22Rv1 (cell line): ENCODE measurements around the gene TBC1D22A.

Experiments
- H3K27ac ChIP-seq: fragments of 450-650 bp; 2 replicates; pipeline ENCODE4 v1.5.1; 2017
- ZFX ChIP-seq: fragments of 450-650 bp; IDR thresholded peaks from 2 replicates; pipeline ENCODE4 v1.6.1; 2017; ENCODE audit warnings: antibody characterized with exemption, borderline replicate concordance
- TF ChIP-seq, protein P1 (sequence below): fragments of 450-650 bp; IDR thresholded peaks from 2 replicates; pipeline ENCODE4 v1.5.1; 2017; ENCODE audit warnings: mild to moderate bottlenecking

Gene TBC1D22A

DNA sequence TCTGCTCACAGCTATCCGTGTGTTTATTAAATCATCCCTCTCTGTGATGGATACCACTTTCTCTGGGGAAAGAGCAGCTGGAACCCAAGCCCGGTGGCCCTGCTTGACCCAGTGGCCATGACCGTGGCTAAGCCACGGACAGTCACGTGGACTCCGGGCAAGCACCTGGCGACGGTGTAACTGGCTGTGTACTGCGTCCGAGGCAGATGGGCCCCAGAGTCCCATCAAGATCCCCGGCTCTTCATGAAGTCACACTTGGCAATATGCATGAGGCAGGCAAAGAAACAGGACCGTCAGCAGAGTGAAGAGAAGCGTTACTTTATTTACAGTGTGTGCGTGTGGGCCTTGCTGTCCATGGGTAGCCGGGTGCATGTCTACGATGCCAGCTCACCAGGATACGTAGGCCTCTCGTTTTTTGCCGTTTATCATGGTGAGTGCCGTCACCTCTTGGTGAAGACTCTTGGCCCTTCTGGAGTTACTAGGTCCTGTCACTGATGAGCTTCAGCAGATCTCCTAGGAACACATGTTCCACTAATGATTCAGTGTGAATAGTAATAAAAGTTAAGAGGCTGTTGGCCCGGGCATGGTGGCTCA lies 366.3 kb downstream of the TBC1D22A start:
- TF ChIP-seq, protein P1, sequence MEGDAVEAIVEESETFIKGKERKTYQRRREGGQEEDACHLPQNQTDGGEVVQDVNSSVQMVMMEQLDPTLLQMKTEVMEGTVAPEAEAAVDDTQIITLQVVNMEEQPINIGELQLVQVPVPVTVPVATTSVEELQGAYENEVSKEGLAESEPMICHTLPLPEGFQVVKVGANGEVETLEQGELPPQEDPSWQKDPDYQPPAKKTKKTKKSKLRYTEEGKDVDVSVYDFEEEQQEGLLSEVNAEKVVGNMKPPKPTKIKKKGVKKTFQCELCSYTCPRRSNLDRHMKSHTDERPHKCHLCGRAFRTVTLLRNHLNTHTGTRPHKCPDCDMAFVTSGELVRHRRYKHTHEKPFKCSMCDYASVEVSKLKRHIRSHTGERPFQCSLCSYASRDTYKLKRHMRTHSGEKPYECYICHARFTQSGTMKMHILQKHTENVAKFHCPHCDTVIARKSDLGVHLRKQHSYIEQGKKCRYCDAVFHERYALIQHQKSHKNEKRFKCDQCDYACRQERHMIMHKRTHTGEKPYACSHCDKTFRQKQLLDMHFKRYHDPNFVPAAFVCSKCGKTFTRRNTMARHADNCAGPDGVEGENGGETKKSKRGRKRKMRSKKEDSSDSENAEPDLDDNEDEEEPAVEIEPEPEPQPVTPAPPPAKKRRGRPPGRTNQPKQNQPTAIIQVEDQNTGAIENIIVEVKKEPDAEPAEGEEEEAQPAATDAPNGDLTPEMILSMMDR: no peak
- TF ChIP-seq ZFX: no peak
- H3K27ac ChIP-seq: peak overlapping the region; percentile 61

DNA sequence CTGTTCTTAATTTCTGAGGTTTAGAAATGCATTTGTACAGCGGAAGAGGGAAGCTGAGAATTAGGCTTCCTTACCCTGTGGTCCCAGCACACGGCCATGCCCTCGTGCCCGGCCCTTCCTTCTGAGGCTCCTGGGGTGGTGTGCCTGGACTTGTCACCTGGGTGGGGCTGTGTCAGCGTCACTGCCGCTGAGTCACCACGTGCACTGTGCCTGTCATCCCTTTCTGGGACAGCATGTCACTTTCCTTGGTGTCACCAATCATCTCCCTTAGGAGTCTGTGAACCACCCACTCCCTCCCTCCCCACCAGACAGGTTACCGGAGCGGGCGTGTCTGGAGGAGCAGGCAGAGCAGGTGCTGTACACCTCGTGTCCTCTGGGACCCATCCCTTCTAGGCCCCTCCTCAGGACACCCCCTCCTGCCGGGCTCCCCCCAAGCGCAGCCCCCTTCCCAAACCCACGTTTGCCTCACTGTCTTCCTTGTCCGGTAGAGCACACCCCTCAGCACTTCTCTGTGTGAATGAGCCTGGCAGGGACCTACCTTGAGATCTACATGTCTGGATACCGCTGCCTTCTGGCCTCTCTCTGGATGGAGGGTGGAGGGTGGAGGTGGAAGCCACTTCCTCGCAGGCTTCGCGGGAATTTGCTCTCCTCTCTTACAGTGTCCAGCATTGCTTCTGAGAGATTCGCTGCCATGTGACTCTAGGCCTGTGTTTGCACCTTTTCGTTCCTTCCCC lies 367.6 kb downstream of the TBC1D22A start:
- TF ChIP-seq, protein P1: no peak
- no peak for TF ChIP-seq ZFX
- H3K27ac ChIP-seq: peak overlapping the region; percentile 61

GRCh38 chr22:47130883-47131631 lies 368.6 kb downstream of the TBC1D22A start:
- no peak for TF ChIP-seq ZFX
- TF ChIP-seq, protein P1: no peak

DNA sequence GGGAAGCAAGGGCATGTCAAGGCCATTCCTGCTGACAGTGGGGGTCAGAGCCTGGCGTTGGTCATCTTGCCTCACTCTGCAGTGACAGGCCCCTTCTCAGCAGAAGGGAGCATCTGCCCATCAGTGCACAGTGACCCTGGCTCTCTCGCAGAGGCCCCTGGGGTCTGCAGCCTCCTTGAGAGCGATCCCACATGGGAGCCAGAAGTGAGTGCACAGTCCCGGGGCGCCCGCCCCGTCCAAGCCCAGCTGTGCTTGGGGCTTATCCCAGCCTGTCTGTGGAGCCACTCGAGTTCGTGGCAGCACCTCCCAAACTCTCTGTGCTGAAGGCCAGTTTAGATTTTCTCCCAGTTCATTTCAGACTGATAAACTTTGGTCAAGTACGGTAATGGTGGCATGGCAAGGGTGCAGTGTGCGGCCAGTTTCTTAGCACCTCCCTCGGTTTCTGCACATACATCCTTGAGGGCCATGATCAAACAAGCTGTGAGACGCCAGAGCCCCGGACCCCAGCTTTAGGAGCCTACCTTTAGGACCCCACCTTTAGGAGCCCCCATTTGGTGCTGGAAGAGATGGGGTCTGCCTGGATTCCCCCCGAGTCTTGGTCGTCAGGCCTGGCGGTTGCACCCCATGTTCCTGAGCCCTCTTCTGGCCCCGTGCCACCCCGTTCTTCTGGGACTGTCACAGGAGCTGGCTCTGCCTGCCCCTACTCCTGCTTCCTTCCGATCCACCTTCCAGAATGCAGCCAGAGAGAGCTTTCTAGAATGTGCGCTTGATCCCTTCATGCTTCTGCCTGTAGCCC lies 369.4 kb downstream of the TBC1D22A start:
- H3K27ac ChIP-seq: no peak overlapping the region
- TF ChIP-seq, protein P1: no peak
- no peak for TF ChIP-seq ZFX

More at GRCh38 chr22:47130883-47131631, 368.6 kb downstream of the TBC1D22A start:
- no peak overlapping the region for H3K27ac ChIP-seq

- TF ChIP-seq, protein P1: no peak
- no peak for TF ChIP-seq ZFX
- no peak overlapping the region for H3K27ac ChIP-seq
Observed at GRCh38 chr22:47132428-47132825, 370.0 kb downstream of the TBC1D22A start.

DNA sequence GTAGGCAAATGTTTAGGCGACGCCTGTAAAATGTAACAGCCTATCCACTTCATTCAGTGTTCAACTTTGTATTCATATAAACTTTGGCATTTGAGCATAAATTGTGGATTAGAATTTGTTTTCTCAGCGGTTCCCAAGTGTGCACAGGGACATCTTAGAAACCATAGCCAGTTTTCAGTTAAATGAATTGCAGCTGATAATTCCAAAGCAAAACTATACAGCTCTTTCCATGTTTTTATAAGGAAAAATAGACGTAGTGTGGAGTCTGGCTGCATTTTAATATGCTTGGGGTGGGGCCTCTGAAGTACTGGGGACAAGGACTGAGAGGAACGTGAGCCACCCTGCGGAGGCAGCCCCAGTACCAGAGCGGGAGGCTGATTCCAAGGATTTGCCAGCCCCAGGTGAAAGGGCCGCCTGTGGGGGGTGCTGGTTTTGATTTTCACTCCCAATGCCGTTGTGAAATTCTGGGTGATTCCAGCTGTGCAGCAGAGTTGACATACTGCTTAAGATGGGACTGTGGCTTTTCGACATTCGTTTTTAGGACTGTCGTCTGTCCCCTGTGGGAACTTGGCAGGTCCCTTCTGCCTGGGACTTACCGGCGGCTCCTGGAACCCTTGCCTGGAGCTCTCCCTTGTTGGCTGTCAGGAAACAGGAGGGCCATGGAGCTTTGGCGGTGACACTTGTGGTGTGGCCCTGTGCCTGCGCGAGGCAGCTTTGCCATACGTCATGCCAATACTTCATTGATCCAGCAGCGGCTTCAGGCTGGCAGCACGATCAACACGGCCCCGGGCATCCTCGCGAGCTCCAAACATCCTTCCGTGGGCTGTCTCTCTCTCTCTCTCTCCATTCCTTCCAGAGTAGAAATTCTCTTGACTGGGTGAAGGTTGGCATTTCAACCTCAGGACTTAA lies 370.9 kb downstream of the TBC1D22A start:
- TF ChIP-seq ZFX: no peak
- TF ChIP-seq, protein P1: no peak
- H3K27ac ChIP-seq: no peak overlapping the region
